ENCODE data around the gene GIPR. TPM values are rescaled to one million over a fixed set of nuclear protein-coding genes. Genes with fewer than 3 reads are reported as not detected.

Gene GIPR
- total RNA-seq, 2 donors from 2014 or later = 10.8 to 14.6 TPM

DNA sequence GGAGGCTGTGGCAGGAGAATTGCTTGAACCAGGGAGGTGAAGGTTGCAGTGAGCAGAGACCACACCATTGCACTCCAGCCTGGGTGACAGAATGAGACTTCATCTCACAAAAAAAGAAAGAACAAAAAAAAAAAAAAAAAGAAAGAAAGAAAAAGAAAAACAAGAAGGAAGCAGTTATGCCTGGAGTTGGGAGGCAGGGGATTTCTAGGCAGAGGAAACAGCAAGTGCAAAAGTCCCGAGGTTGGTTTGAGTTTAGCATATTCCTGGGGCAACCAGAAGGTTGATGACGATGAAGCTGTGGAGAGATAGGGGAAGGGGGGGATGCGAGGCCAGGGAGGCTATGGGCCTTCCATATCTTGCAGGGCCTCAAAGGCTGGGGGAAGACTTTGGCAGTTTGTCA lies 17.3 kb upstream of the GIPR start:
- Mint-ChIP-seq H3K27me3 (ENCODE audit: insufficient read depth) (peaks cover 4% of the 10 kb centered on the region), H3K27ac (no peak overlapping the region), H3K9me3 (peaks cover 15% of the 10 kb centered on the region), H3K36me3 (ENCODE audit: low read depth) (no peaks in the 10 kb centered on the region), H3K4me3 (no peak overlapping the region), H3K4me1 (peaks cover 10% of the 10 kb centered on the region)
- H3K27ac ChIP-seq (ENCODE audit: low read depth, low read length) = no peak overlapping the region
- no peak for DNase-seq
- no peaks in the 10 kb centered on the region for H3K9me3 ChIP-seq (ENCODE audit: control insufficient read depth, low read length)
- TF ChIP-seq, protein P1, sequence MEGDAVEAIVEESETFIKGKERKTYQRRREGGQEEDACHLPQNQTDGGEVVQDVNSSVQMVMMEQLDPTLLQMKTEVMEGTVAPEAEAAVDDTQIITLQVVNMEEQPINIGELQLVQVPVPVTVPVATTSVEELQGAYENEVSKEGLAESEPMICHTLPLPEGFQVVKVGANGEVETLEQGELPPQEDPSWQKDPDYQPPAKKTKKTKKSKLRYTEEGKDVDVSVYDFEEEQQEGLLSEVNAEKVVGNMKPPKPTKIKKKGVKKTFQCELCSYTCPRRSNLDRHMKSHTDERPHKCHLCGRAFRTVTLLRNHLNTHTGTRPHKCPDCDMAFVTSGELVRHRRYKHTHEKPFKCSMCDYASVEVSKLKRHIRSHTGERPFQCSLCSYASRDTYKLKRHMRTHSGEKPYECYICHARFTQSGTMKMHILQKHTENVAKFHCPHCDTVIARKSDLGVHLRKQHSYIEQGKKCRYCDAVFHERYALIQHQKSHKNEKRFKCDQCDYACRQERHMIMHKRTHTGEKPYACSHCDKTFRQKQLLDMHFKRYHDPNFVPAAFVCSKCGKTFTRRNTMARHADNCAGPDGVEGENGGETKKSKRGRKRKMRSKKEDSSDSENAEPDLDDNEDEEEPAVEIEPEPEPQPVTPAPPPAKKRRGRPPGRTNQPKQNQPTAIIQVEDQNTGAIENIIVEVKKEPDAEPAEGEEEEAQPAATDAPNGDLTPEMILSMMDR (conservative IDR thresholded peaks at IDR 0.05) = no peak
- no peak overlapping the region for H3K9ac ChIP-seq (ENCODE audit: extremely low read depth, low read length, poor library complexity, severe bottlenecking)
- no peak overlapping the region for H3K4me3 ChIP-seq (ENCODE audit: low read length)
- H3K4me1 ChIP-seq (ENCODE audit: control insufficient read depth, insufficient read depth, low read length) = no peaks in the 10 kb centered on the region
- no peaks in the 10 kb centered on the region for H3K27me3 ChIP-seq (ENCODE audit: control insufficient read depth, insufficient read depth, low read length, poor library complexity, severe bottlenecking)
- WGBS, 2 experiments (ENCODE audit: insufficient coverage in 1 of 2, insufficient read length in 1 of 2) = 96 to 100% methylated on average over 1 to 3 of the region's 3 CpGs
- no peaks in the 10 kb centered on the region for H3K36me3 ChIP-seq (ENCODE audit: control insufficient read depth, insufficient read depth, low read length)

DNA sequence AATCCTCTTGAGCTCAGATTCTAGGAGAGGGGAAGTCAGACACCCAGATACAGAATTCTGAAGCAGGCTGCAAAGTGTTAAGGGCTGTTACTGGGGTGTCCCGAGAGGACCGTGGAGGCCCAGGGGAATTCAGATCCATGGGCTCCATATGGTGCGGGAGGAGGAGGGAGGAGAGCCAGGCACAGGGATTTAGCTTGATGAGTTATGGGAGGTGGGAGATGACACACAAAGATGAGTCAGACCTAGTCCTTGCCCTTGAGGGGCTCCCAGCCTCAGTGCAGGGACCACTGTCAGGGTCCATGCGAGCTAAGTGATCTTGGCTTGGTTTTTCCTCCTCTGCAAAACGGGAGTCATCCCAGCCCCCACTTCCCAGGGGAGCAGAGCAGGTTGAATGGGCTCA lies 14.4 kb upstream of the GIPR start:
- H3K27me3 Mint-ChIP-seq (ENCODE audit: insufficient read depth) = no peaks in the 10 kb centered on the region
- H3K9me3 Mint-ChIP-seq = no peaks in the 10 kb centered on the region

DNA sequence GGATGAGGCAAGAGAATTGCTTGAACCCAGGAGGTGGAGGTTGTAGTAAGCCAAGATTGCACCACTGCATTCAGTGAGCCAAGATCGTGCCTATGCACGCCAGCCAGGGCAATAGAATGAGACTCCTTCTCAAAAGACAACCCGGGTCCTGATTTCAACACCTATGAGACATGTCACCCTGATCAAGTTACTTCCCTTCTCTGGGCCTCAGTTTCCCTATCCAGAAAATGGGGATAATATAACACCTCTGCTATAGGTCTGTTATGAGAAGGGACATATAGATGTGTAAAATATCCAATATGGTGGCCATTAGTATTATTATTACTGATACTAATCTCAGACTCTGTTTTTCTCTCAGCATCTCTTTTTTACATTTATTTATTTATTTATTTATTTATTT lies 12.9 kb upstream of the GIPR start:
- no peak for DNase-seq
- Mint-ChIP-seq H3K4me3 (no peak overlapping the region), H3K36me3 (ENCODE audit: low read depth) (no peaks in the 10 kb centered on the region), H3K4me1 (peaks cover 15% of the 10 kb centered on the region), H3K27ac (no peak overlapping the region), H3K9me3 (no peaks in the 10 kb centered on the region), H3K27me3 (ENCODE audit: insufficient read depth) (peaks cover 6% of the 10 kb centered on the region)
- Histone ChIP-seq H3K27ac (ENCODE audit: low read depth, low read length) (no peak overlapping the region), H3K9ac (ENCODE audit: extremely low read depth, low read length, poor library complexity, severe bottlenecking) (no peak overlapping the region), H3K36me3 (ENCODE audit: control insufficient read depth, insufficient read depth, low read length) (no peaks in the 10 kb centered on the region), H3K9me3 (ENCODE audit: control insufficient read depth, low read length) (no peaks in the 10 kb centered on the region), H3K4me3 (ENCODE audit: low read length) (no peak overlapping the region), H3K4me1 (ENCODE audit: control insufficient read depth, insufficient read depth, low read length) (no peaks in the 10 kb centered on the region), H3K27me3 (ENCODE audit: control insufficient read depth, insufficient read depth, low read length, poor library complexity, severe bottlenecking) (no peaks in the 10 kb centered on the region)
- 69 to 83% methylated on average over 3 of the region's 3 CpGs for WGBS, 2 experiments (ENCODE audit: insufficient coverage in 1 of 2, insufficient read length in 1 of 2)
- TF ChIP-seq, protein P1 (conservative IDR thresholded peaks at IDR 0.05) = no peak

More for the DNA sequence above, 14.4 kb upstream of the GIPR start:
- peak; percentile 54 for DNase-seq
- Histone ChIP-seq H3K4me3 (ENCODE audit: low read length) (no peak overlapping the region), H3K27me3 (ENCODE audit: control insufficient read depth, insufficient read depth, low read length, poor library complexity, severe bottlenecking) (no peaks in the 10 kb centered on the region), H3K9ac (ENCODE audit: extremely low read depth, low read length, poor library complexity, severe bottlenecking) (no peak overlapping the region), H3K4me1 (ENCODE audit: control insufficient read depth, insufficient read depth, low read length) (no peaks in the 10 kb centered on the region), H3K27ac (ENCODE audit: low read depth, low read length) (no peak overlapping the region), H3K36me3 (ENCODE audit: control insufficient read depth, insufficient read depth, low read length) (no peaks in the 10 kb centered on the region), H3K9me3 (ENCODE audit: control insufficient read depth, low read length) (no peaks in the 10 kb centered on the region)
- 72 to 81% methylated on average over 5 of the region's 5 CpGs for WGBS, 2 experiments (ENCODE audit: insufficient coverage in 1 of 2, insufficient read length in 1 of 2)
- Mint-ChIP-seq H3K4me1 (peaks cover 8% of the 10 kb centered on the region), H3K36me3 (ENCODE audit: low read depth) (no peaks in the 10 kb centered on the region), H3K27ac (peak overlapping the region; percentile 58), H3K4me3 (peak overlapping the region; percentile 25)
- TF ChIP-seq, protein P1 (conservative IDR thresholded peaks at IDR 0.05) = no peak
